Measurements from ENCODE around the gene MYBPH.

Gene MYBPH

DNA sequence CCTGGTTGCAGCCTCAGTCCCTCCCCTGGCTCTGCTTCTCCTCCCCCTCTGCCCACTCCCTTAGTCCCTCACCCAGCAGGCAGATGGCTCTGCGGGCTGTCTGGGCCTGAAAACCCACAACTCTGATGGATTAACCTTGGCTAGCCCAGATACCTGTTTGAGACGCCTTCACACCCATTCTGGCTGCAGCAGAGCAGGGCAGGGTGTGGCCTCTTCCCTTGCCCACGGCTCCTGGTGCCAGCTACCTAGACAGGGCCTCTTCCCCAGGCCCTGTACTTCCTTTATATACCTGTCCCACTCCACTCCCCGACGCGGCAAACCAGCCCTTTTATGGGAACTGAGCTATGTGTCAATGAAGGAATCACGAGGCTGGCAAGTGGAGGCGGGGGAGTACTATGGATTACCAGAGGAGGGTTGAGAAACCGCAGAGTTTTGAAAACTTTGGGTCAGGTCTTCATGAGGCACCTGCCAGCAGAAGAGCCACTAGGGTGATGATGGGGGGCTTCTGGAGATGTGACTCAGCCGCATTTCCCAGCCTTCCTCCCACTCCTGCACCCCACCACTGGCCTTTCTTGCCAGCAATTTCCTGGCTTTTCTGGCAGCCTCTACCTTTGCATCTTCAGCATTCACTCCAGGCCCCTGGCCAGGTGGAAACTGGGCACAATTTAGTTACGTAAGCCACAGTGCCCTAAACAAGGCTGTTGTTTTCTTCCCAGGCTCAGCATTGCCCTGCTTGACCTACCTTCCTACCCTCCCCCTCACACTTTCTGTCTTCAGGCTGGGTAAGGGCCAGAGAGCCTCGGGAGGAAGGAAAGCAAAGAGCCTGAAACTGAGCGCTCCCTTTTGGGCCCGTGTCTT is 11.0 kb upstream of the MYBPH start, which contains the start of gene CHI3L1:
Gene CHI3L1 (minus strand): TSS at position 259 of the 858 bp plus-strand sequence. CDS start 81 bp downstream, at position 178.
- H3K4me3 ChIP-seq (ENCODE audit: insufficient read depth in 1 of 2, low read depth in 1 of 2, low read length in 2 of 2), result peak within 1 kb of the TSS in 1 of 2 experiments; percentile 66
- peak within 1 kb of the TSS; percentile 51 to 72 for H2BK12ac ChIP-seq (ENCODE audit: low read length in 2 of 2)
- peaks cover 3% of the 10 kb centered on the region for H3K4me1 ChIP-seq (ENCODE audit: control insufficient read depth, insufficient read depth, low read depth, low read length)
- H2BK120ac ChIP-seq (ENCODE audit: low read depth, low read length), result peak within 1 kb of the TSS; percentile 21
- 66% methylated on average over 13 of the region's 14 CpGs for WGBS
- no peaks in the 10 kb centered on the region for H3K79me1 ChIP-seq (replicated peaks; ENCODE audit: low read length, poor library complexity, severe bottlenecking)
- no peak within 1 kb of the TSS for H2AFZ ChIP-seq (ENCODE audit: low read depth, low read length)
- peak within 1 kb of the TSS; percentile 4 for H4K91ac ChIP-seq (ENCODE audit: low read length)
- H4K8ac ChIP-seq (ENCODE audit: low read length), result peak within 1 kb of the TSS; percentile 29
- peak within 1 kb of the TSS in 1 of 2 experiments; percentile 21 for H3K4ac ChIP-seq (ENCODE audit: low read depth in 1 of 2, low read length in 2 of 2)
- H3K23ac ChIP-seq (ENCODE audit: low read length in 2 of 2), result no peak within 1 kb of the TSS
- H3K27ac ChIP-seq (ENCODE audit: low read length, poor library complexity, severe bottlenecking), result no peak within 1 kb of the TSS
- no peak within 1 kb of the TSS for H2BK15ac ChIP-seq (ENCODE audit: low read depth, poor library complexity, severe bottlenecking)
- no peak within 1 kb of the TSS for H3K4me2 ChIP-seq (ENCODE audit: low read length, poor library complexity, severe bottlenecking)
- no peak within 1 kb of the TSS for H2BK5ac ChIP-seq (ENCODE audit: low read depth, low read length, poor library complexity, severe bottlenecking)
- H3K9me3 ChIP-seq (ENCODE audit: control insufficient read depth, low read length), result no peaks in the 10 kb centered on the region
- peaks cover 0 to 22% of the 10 kb centered on the region in 2 experiments for H3K36me3 ChIP-seq (ENCODE audit: control insufficient read depth in 1 of 2, insufficient read depth in 2 of 2, low read depth in 1 of 2, low read length in 2 of 2)
- H3K9ac ChIP-seq (ENCODE audit: low read length), result peak within 1 kb of the TSS; percentile 65
- no peak within 1 kb of the TSS for H3K14ac ChIP-seq (ENCODE audit: low read length in 2 of 2)
- no peak for DNase-seq
- peak within 1 kb of the TSS in 1 of 2 experiments; percentile 51 for H3K18ac ChIP-seq (ENCODE audit: low read depth in 1 of 2, low read length in 2 of 2)
- no peak within 1 kb of the TSS for H2AK5ac ChIP-seq (ENCODE audit: low read length, severe bottlenecking)
- H3K27me3 ChIP-seq (ENCODE audit: control insufficient read depth in 1 of 2, insufficient read depth in 1 of 2, low read length in 2 of 2), result peaks cover 0 to 7% of the 10 kb centered on the region in 2 experiments

DNA sequence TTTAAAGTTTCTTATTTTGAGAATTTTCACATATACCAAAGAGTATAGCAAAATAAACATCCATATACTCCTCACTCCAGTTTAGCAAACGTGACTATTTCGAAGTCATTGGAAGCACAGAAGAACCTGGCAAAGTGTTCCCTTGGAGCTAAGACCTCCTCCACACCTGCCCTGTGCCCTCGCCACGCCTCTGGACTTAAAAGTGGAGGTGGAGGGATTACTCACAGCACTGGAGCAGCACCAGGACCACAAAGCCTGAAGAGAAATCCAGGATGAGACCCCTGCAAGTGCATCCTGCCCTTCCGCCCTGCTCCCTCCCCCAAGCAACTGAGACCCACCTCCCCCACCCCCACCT is 10.4 kb upstream of the MYBPH start:
- no peak overlapping the region for H2AK5ac ChIP-seq (ENCODE audit: low read length, severe bottlenecking)
- H3K14ac ChIP-seq (ENCODE audit: low read length in 2 of 2), result no peak overlapping the region
- H3K79me1 ChIP-seq (replicated peaks; ENCODE audit: low read length, poor library complexity, severe bottlenecking), result no peaks in the 10 kb centered on the region
- H3K4me3 ChIP-seq (ENCODE audit: insufficient read depth in 1 of 2, low read depth in 1 of 2, low read length in 2 of 2), result peak overlapping the region in 1 of 2 experiments; percentile 66
- no peaks in the 10 kb centered on the region for H3K9me3 ChIP-seq (ENCODE audit: control insufficient read depth, low read length)
- no peak overlapping the region for H3K27ac ChIP-seq (ENCODE audit: low read length, poor library complexity, severe bottlenecking)
- no peak overlapping the region for H2BK120ac ChIP-seq (ENCODE audit: low read depth, low read length)
- peaks cover 0 to 7% of the 10 kb centered on the region in 2 experiments for H3K27me3 ChIP-seq (ENCODE audit: control insufficient read depth in 1 of 2, insufficient read depth in 1 of 2, low read length in 2 of 2)
- 84% methylated on average over 5 of the region's 5 CpGs for WGBS
- H4K8ac ChIP-seq (ENCODE audit: low read length), result no peak overlapping the region
- H3K4me1 ChIP-seq (ENCODE audit: control insufficient read depth, insufficient read depth, low read depth, low read length), result peaks cover 3% of the 10 kb centered on the region
- no peak overlapping the region for H2BK12ac ChIP-seq (ENCODE audit: low read length in 2 of 2)
- H2BK15ac ChIP-seq (ENCODE audit: low read depth, poor library complexity, severe bottlenecking), result no peak overlapping the region
- H2AFZ ChIP-seq (ENCODE audit: low read depth, low read length), result no peak overlapping the region
- peak overlapping the region in 1 of 2 experiments; percentile 51 for H3K18ac ChIP-seq (ENCODE audit: low read depth in 1 of 2, low read length in 2 of 2)
- no peak overlapping the region for H2BK5ac ChIP-seq (ENCODE audit: low read depth, low read length, poor library complexity, severe bottlenecking)
- DNase-seq, result no peak
- peaks cover 0 to 24% of the 10 kb centered on the region in 2 experiments for H3K36me3 ChIP-seq (ENCODE audit: control insufficient read depth in 1 of 2, insufficient read depth in 2 of 2, low read depth in 1 of 2, low read length in 2 of 2)
- peak overlapping the region; percentile 57 for H3K9ac ChIP-seq (ENCODE audit: low read length)
- H3K23ac ChIP-seq (ENCODE audit: low read length in 2 of 2), result no peak overlapping the region
- H3K4ac ChIP-seq (ENCODE audit: low read depth in 1 of 2, low read length in 2 of 2), result no peak overlapping the region
- no peak overlapping the region for H4K91ac ChIP-seq (ENCODE audit: low read length)
- no peak overlapping the region for H3K4me2 ChIP-seq (ENCODE audit: low read length, poor library complexity, severe bottlenecking)

DNA sequence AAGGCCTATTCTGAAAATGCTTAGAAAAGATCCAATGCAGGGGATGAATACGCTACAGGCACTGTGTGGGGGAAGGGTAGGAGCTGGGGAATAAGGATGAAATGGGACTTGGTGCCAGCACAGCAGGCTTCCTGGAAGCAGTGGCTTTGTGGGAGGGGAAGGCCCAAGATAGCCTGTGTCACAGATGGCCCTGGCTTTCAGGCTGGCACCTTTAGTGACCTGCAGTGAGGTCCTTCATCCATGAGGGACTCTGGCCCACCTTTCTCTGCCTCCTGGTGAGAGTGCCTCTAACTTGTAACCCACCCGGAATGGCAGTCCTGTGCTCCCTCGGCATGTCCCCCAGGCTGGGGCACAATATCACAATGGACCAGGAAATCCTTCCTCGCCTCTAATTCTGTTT is 10.0 kb upstream of the MYBPH start:
- no peak overlapping the region for H3K18ac ChIP-seq (ENCODE audit: low read depth in 1 of 2, low read length in 2 of 2)
- H3K23ac ChIP-seq (ENCODE audit: low read length in 2 of 2), result no peak overlapping the region
- WGBS, result 90% methylated on average over 4 of the region's 4 CpGs
- no peak overlapping the region for H2BK120ac ChIP-seq (ENCODE audit: low read depth, low read length)
- peak overlapping the region in 1 of 2 experiments; percentile 51 for H2BK12ac ChIP-seq (ENCODE audit: low read length in 2 of 2)
- H2AK5ac ChIP-seq (ENCODE audit: low read length, severe bottlenecking), result no peak overlapping the region
- H3K27ac ChIP-seq (ENCODE audit: low read length, poor library complexity, severe bottlenecking), result no peak overlapping the region
- peaks cover 3% of the 10 kb centered on the region for H3K4me1 ChIP-seq (ENCODE audit: control insufficient read depth, insufficient read depth, low read depth, low read length)
- peak overlapping the region in 1 of 2 experiments; percentile 66 for H3K4me3 ChIP-seq (ENCODE audit: insufficient read depth in 1 of 2, low read depth in 1 of 2, low read length in 2 of 2)
- H4K91ac ChIP-seq (ENCODE audit: low read length), result no peak overlapping the region
- no peak overlapping the region for H4K8ac ChIP-seq (ENCODE audit: low read length)
- no peak for DNase-seq
- no peak overlapping the region for H3K4me2 ChIP-seq (ENCODE audit: low read length, poor library complexity, severe bottlenecking)
- H2AFZ ChIP-seq (ENCODE audit: low read depth, low read length), result no peak overlapping the region
- no peak overlapping the region for H3K14ac ChIP-seq (ENCODE audit: low read length in 2 of 2)
- peak overlapping the region; percentile 57 for H3K9ac ChIP-seq (ENCODE audit: low read length)
- H3K4ac ChIP-seq (ENCODE audit: low read depth in 1 of 2, low read length in 2 of 2), result peak overlapping the region in 1 of 2 experiments; percentile 21
- no peak overlapping the region for H2BK5ac ChIP-seq (ENCODE audit: low read depth, low read length, poor library complexity, severe bottlenecking)
- H3K79me1 ChIP-seq (replicated peaks; ENCODE audit: low read length, poor library complexity, severe bottlenecking), result no peaks in the 10 kb centered on the region
- H3K27me3 ChIP-seq (ENCODE audit: control insufficient read depth in 1 of 2, insufficient read depth in 1 of 2, low read length in 2 of 2), result peaks cover 0 to 7% of the 10 kb centered on the region in 2 experiments
- H3K9me3 ChIP-seq (ENCODE audit: control insufficient read depth, low read length), result no peaks in the 10 kb centered on the region
- no peak overlapping the region for H2BK15ac ChIP-seq (ENCODE audit: low read depth, poor library complexity, severe bottlenecking)
- peaks cover 0 to 24% of the 10 kb centered on the region in 2 experiments for H3K36me3 ChIP-seq (ENCODE audit: control insufficient read depth in 1 of 2, insufficient read depth in 2 of 2, low read depth in 1 of 2, low read length in 2 of 2)

DNA sequence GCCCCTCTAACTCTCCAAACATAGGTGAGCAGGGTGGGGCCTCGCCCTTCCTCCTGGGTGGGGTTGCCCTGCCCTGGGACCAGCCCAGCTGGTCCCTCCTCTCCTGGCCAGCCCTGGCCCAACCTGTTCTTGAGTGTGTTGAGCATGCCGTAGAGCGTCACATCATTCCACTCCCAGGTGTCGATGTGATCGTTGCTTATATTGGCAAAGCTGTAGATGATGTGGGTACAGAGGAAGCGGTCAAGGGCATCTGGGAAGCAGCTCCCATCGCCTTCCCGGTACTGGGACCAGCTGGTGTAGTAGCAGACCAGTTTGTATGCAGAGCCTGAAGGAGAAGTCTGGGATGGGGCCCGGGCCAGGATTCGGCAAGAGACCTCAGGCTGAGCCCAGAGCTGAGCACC is 9.4 kb upstream of the MYBPH start:
- 93% methylated on average over 10 of the region's 10 CpGs for WGBS

More for the DNA sequence above, 9.4 kb upstream of the MYBPH start:
- no peak overlapping the region for H4K91ac ChIP-seq (ENCODE audit: low read length)
- no peak overlapping the region for H2BK120ac ChIP-seq (ENCODE audit: low read depth, low read length)
- H3K18ac ChIP-seq (ENCODE audit: low read depth in 1 of 2, low read length in 2 of 2), result no peak overlapping the region
- no peak overlapping the region for H3K4me2 ChIP-seq (ENCODE audit: low read length, poor library complexity, severe bottlenecking)
- H2AFZ ChIP-seq (ENCODE audit: low read depth, low read length), result no peak overlapping the region
- H2BK15ac ChIP-seq (ENCODE audit: low read depth, poor library complexity, severe bottlenecking), result no peak overlapping the region
- H3K79me1 ChIP-seq (replicated peaks; ENCODE audit: low read length, poor library complexity, severe bottlenecking), result no peaks in the 10 kb centered on the region
- no peak overlapping the region for H3K27ac ChIP-seq (ENCODE audit: low read length, poor library complexity, severe bottlenecking)
- H3K14ac ChIP-seq (ENCODE audit: low read length in 2 of 2), result no peak overlapping the region
- H3K23ac ChIP-seq (ENCODE audit: low read length in 2 of 2), result no peak overlapping the region
- H3K36me3 ChIP-seq (ENCODE audit: control insufficient read depth in 1 of 2, insufficient read depth in 2 of 2, low read depth in 1 of 2, low read length in 2 of 2), result peaks cover 0 to 24% of the 10 kb centered on the region in 2 experiments
- H2BK5ac ChIP-seq (ENCODE audit: low read depth, low read length, poor library complexity, severe bottlenecking), result no peak overlapping the region
- H3K4me1 ChIP-seq (ENCODE audit: control insufficient read depth, insufficient read depth, low read depth, low read length), result peaks cover 3% of the 10 kb centered on the region
- H3K4ac ChIP-seq (ENCODE audit: low read depth in 1 of 2, low read length in 2 of 2), result no peak overlapping the region
- H2AK5ac ChIP-seq (ENCODE audit: low read length, severe bottlenecking), result no peak overlapping the region
- no peaks in the 10 kb centered on the region for H3K9me3 ChIP-seq (ENCODE audit: control insufficient read depth, low read length)
- H3K27me3 ChIP-seq (ENCODE audit: control insufficient read depth in 1 of 2, insufficient read depth in 1 of 2, low read length in 2 of 2), result peaks cover 0 to 7% of the 10 kb centered on the region in 2 experiments
- H3K9ac ChIP-seq (ENCODE audit: low read length), result peak overlapping the region; percentile 57
- no peak overlapping the region for H4K8ac ChIP-seq (ENCODE audit: low read length)
- H2BK12ac ChIP-seq (ENCODE audit: low read length in 2 of 2), result no peak overlapping the region
- DNase-seq, result no peak
- peak overlapping the region in 1 of 2 experiments; percentile 66 for H3K4me3 ChIP-seq (ENCODE audit: insufficient read depth in 1 of 2, low read depth in 1 of 2, low read length in 2 of 2)
